Neural cell (in vitro differentiated cells): ENCODE measurements around the gene PCED1A. TPM values are rescaled to one million over a fixed set of nuclear protein-coding genes. Genes with fewer than 3 reads are reported as not detected.
A peak's percentile ranks its signal among the peaks of the same experiment; 100 is the strongest.

ENCODE experiments used
- H2AFZ ChIP-seq: fragments of 200-600, 300-800 bp; sonication (generic), shearing (Covaris generic); 2 replicates; pipeline ENCODE4 v1.6.0; 2014; ENCODE audit warnings: low read depth, mild to moderate bottlenecking, antibody characterized with exemption, low read length, moderate library complexity
- H3F3A ChIP-seq: fragments of 200-600 bp; shearing (Covaris generic); 2 replicates; pipeline ENCODE4 v1.6.1; 2016; ENCODE audit warnings: mild to moderate bottlenecking, moderate library complexity, mixed read lengths, antibody characterized with exemption, low read length; ENCODE audit not compliant: insufficient read depth, poor library complexity, severe bottlenecking
- H3K27ac ChIP-seq: fragments of 200-600, 300-800 bp; sonication (generic), shearing (Covaris generic); 2 replicates; pipeline ENCODE4 v1.5.1; 2014; ENCODE audit warnings: mild to moderate bottlenecking, low read length, moderate library complexity
- H3K27me3 ChIP-seq: fragments of 300-800, 200-600 bp; sonication (generic), shearing (Covaris generic); 2 replicates; pipeline ENCODE4 v1.6.0; 2014; ENCODE audit warnings: mild to moderate bottlenecking, low read depth, low read length, moderate library complexity; ENCODE audit not compliant: insufficient read depth
- H3K36me3 ChIP-seq: fragments of 300-800, 200-600 bp; sonication (generic), shearing (Covaris generic); 2 replicates; pipeline ENCODE4 v1.5.1; 2014; ENCODE audit warnings: mild to moderate bottlenecking, antibody characterized with exemption, low read length, moderate library complexity; ENCODE audit not compliant: insufficient read depth
- H3K4me2 ChIP-seq: fragments of 300-800, 200-600 bp; sonication (generic), shearing (Covaris generic); 2 replicates; pipeline ENCODE4 v1.6.0; 2014; ENCODE audit warnings: mild to moderate bottlenecking, low read length
- H3K4me3 ChIP-seq: fragments of 300-800, 200-600 bp; sonication (generic), shearing (Covaris generic); 2 replicates; pipeline ENCODE4 v1.5.1; 2014; ENCODE audit warnings: mild to moderate bottlenecking, low read length, moderate library complexity
- H3K79me2 ChIP-seq: fragments of 200-600 bp; shearing (Covaris generic); replicated peaks from 2 replicates; pipeline ENCODE4 v1.6.0; 2014; ENCODE audit warnings: mild to moderate bottlenecking, low read length, moderate library complexity; ENCODE audit not compliant: insufficient read depth
- H3K9ac ChIP-seq: fragments of 300-800, 200-600 bp; sonication (generic), shearing (Covaris generic); 2 replicates; pipeline ENCODE4 v1.6.1; 2016; ENCODE audit warnings: mild to moderate bottlenecking, low read length, mixed read lengths
- H3K9me2 ChIP-seq: fragments of 200-600 bp; shearing (Covaris generic); 2 replicates; pipeline ENCODE4 v1.6.1; 2016; ENCODE audit warnings: mild to moderate bottlenecking, low read length, mixed read lengths; ENCODE audit not compliant: insufficient read depth
- H3K9me3 ChIP-seq: fragments of 200-600, 300-800 bp; sonication (generic), shearing (Covaris generic); 2 replicates; pipeline ENCODE4 v1.6.1; 2016; ENCODE audit warnings: mild to moderate bottlenecking, mixed run types, low read length, moderate library complexity, mixed read lengths
- H4K20me1 ChIP-seq: fragments of 200-600 bp; shearing (Covaris generic); 2 replicates; pipeline ENCODE4 v1.6.1; 2016; ENCODE audit warnings: mild to moderate bottlenecking, mixed run types; ENCODE audit not compliant: insufficient read depth
- EP300 ChIP-seq: fragments of 450-650 bp; conservative IDR thresholded peaks from 2 replicates; pipeline ENCODE4 v1.6.1; 2014; ENCODE audit warnings: antibody characterized with exemption, mild to moderate bottlenecking, moderate library complexity; ENCODE audit not compliant: poor library complexity, severe bottlenecking
- EZH2 ChIP-seq: fragments of 200-600, 300-800 bp; shearing (Covaris generic), sonication (generic); IDR thresholded peaks from 2 replicates; pipeline ENCODE4 v1.6.1; 2014; ENCODE audit warnings: antibody characterized with exemption, low read length, borderline replicate concordance, mild to moderate bottlenecking; ENCODE audit not compliant: insufficient read depth, poor library complexity, severe bottlenecking
- MXI1 ChIP-seq: fragments of 450-650 bp; conservative IDR thresholded peaks from 2 replicates; pipeline ENCODE4 v1.6.1; 2014; ENCODE audit warnings: antibody characterized with exemption, mild to moderate bottlenecking; ENCODE audit not compliant: poor library complexity, severe bottlenecking
- POLR2AphosphoS5 ChIP-seq: IDR thresholded peaks from 2 replicates; pipeline ENCODE4 v1.6.1; 2012
- RAD21 ChIP-seq: fragments of 450-650 bp; conservative IDR thresholded peaks from 2 replicates; pipeline ENCODE4 v1.6.1; 2014; ENCODE audit warnings: antibody characterized with exemption, mild to moderate bottlenecking, moderate library complexity
- SMC3 ChIP-seq: fragments of 450-650 bp; conservative IDR thresholded peaks from 2 replicates; pipeline ENCODE4 v1.6.1; 2014; ENCODE audit warnings: antibody characterized with exemption, mild to moderate bottlenecking, moderate library complexity; ENCODE audit not compliant: poor library complexity
- TAF1 ChIP-seq: IDR thresholded peaks from 2 replicates; pipeline ENCODE4 v1.6.1; 2012; ENCODE audit warnings: low read depth
- polyA plus RNA-seq: library from polyadenylated mRNA; depleted of rRNA; stranded (reverse); fragments of >200 nt; gene quantifications from 2 replicates; pipeline ENCODE4 v1.2.3, GENCODE V29; 2014
- TF ChIP-seq, protein P1 (sequence below): fragments of 450-650 bp; IDR thresholded peaks from 2 replicates; pipeline ENCODE4 v1.5.1; 2014; ENCODE audit warnings: antibody characterized with exemption, mild to moderate bottlenecking, moderate library complexity; ENCODE audit not compliant: poor library complexity, severe bottlenecking
- TF ChIP-seq, protein P2 (sequence below): IDR thresholded peaks from 2 replicates; pipeline ENCODE4 v1.6.1; 2012; ENCODE audit warnings: borderline replicate concordance

The PCED1A gene
- polyA plus RNA-seq, 1 donor from 2014 or later = 132 TPM

DNA sequence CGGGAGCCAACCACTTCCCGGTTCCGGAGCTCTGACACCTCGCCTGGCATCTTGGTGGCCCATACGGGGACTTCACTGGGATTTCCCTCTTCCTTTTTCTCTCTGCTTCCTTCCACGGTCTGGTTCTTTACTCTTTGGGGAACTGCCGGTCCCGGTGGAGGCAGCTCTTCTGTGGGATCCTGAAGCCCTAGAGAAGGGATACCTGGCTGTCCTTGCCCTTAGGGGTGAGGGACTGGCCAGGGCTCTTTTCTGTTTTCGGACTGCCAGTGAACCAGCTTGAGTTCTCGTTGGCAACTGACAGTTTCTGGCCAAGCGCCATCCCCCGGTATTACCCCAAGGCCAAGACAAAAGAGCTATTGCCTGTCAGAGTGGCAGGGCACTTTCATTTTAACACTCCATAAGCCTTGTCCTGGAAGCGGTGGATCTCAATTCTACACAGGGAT, 39.1 kb downstream of the PCED1A start:
- H3K9ac ChIP-seq = no peak overlapping the region
- no peaks in the 10 kb centered on the region for H3K9me3 ChIP-seq
- H3F3A ChIP-seq = no peaks in the 10 kb centered on the region
- H3K9me2 ChIP-seq = no peaks in the 10 kb centered on the region
- H3K36me3 ChIP-seq = no peaks in the 10 kb centered on the region
- H3K4me2 ChIP-seq = no peak overlapping the region
- no peak overlapping the region for H3K27ac ChIP-seq
- TF ChIP-seq RAD21 (no peak), POLR2AphosphoS5 (no peak), EP300 (no peak), SMC3 (no peak), EZH2 (no peak), TAF1 (no peak), MXI1 (no peak)
- TF ChIP-seq, protein P1, sequence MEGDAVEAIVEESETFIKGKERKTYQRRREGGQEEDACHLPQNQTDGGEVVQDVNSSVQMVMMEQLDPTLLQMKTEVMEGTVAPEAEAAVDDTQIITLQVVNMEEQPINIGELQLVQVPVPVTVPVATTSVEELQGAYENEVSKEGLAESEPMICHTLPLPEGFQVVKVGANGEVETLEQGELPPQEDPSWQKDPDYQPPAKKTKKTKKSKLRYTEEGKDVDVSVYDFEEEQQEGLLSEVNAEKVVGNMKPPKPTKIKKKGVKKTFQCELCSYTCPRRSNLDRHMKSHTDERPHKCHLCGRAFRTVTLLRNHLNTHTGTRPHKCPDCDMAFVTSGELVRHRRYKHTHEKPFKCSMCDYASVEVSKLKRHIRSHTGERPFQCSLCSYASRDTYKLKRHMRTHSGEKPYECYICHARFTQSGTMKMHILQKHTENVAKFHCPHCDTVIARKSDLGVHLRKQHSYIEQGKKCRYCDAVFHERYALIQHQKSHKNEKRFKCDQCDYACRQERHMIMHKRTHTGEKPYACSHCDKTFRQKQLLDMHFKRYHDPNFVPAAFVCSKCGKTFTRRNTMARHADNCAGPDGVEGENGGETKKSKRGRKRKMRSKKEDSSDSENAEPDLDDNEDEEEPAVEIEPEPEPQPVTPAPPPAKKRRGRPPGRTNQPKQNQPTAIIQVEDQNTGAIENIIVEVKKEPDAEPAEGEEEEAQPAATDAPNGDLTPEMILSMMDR = no peak
- TF ChIP-seq, protein P2, sequence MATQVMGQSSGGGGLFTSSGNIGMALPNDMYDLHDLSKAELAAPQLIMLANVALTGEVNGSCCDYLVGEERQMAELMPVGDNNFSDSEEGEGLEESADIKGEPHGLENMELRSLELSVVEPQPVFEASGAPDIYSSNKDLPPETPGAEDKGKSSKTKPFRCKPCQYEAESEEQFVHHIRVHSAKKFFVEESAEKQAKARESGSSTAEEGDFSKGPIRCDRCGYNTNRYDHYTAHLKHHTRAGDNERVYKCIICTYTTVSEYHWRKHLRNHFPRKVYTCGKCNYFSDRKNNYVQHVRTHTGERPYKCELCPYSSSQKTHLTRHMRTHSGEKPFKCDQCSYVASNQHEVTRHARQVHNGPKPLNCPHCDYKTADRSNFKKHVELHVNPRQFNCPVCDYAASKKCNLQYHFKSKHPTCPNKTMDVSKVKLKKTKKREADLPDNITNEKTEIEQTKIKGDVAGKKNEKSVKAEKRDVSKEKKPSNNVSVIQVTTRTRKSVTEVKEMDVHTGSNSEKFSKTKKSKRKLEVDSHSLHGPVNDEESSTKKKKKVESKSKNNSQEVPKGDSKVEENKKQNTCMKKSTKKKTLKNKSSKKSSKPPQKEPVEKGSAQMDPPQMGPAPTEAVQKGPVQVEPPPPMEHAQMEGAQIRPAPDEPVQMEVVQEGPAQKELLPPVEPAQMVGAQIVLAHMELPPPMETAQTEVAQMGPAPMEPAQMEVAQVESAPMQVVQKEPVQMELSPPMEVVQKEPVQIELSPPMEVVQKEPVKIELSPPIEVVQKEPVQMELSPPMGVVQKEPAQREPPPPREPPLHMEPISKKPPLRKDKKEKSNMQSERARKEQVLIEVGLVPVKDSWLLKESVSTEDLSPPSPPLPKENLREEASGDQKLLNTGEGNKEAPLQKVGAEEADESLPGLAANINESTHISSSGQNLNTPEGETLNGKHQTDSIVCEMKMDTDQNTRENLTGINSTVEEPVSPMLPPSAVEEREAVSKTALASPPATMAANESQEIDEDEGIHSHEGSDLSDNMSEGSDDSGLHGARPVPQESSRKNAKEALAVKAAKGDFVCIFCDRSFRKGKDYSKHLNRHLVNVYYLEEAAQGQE = no peak
- H4K20me1 ChIP-seq = no peaks in the 10 kb centered on the region
- peaks cover 65% of the 10 kb centered on the region for H3K27me3 ChIP-seq
- H3K4me3 ChIP-seq = peak overlapping the region; percentile 75
- no peaks in the 10 kb centered on the region for H3K79me2 ChIP-seq
- no peak overlapping the region for H2AFZ ChIP-seq

DNA sequence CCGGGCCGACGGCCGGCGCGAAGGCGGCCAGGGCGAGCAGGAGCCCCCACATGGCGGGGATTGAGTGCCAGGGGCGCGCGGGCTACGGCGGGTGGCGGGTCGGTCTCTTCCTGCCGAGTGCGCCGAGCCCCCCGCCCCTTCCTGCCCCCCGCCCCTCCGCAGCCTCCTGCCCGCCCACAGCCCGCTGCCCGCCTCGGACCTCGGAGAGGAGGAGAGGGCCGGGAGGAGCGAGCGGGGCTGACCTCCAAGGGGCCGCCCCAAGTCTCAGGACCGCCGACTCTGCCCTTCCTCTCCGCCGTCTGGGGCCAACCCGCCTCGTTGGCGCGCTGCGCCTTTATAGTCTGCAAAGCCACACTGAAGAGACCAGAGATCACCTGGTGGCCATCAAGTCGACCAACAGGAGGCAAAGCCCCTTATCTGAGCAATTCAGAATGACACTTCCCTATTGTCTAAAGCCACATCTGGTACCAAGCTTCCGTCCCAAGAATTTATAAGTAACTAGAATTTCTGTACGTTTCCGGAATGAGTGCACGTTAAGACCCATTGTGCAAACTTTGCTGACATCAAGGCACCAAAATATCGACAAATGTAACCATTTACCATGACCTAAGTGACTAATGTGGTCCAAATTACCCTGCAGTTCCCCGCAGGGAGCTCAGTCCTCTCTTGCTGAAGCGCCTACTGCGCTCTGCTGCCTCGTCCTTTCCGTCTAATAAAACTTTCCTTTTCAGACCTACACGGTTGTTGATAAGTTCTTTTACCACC, 39.8 kb downstream of the PCED1A start, which contains the start of gene CPXM1:
Gene CPXM1 (minus strand): TSS at position 107 of the 765 bp plus-strand sequence. CDS start 55 bp downstream, at position 52.
- Histone ChIP-seq H3K9ac (peak within 1 kb of the TSS; percentile 63), H3K27ac (peak within 1 kb of the TSS; percentile 29)

More for the DNA sequence above, 39.8 kb downstream of the PCED1A start, which contains the start of gene CPXM1:
- H3K4me3 ChIP-seq = peak within 1 kb of the TSS; percentile 75
- H3K36me3 ChIP-seq = no peaks in the 10 kb centered on the region
- H3K9me3 ChIP-seq = no peaks in the 10 kb centered on the region
- H3K9me2 ChIP-seq = no peaks in the 10 kb centered on the region
- H3K4me2 ChIP-seq = peak within 1 kb of the TSS; percentile 25
- TF ChIP-seq EP300 (no peak), EZH2 (no peak), RAD21 (no peak), SMC3 (no peak), MXI1 (no peak), TAF1 (no peak), POLR2AphosphoS5 (no peak)
- TF ChIP-seq, protein P1 = no peak
- TF ChIP-seq, protein P2 = no peak
- H2AFZ ChIP-seq = peak within 1 kb of the TSS; percentile 46
- peaks cover 59% of the 10 kb centered on the region for H3K27me3 ChIP-seq
- no peaks in the 10 kb centered on the region for H3F3A ChIP-seq
- no peaks in the 10 kb centered on the region for H3K79me2 ChIP-seq
- no peaks in the 10 kb centered on the region for H4K20me1 ChIP-seq
